Measurements from ENCODE around the gene S100A14.
"Not testable (repeated sequence)": the region's sequence is repeated elsewhere in the genome, so short reads cannot be mapped to it uniquely, and the experiment has no call there.

S100A14 gene

GRCh38 chr1:153648000-153648643 lies 32.0 kb upstream of the S100A14 start:
- peak overlapping the region; percentile 7; the same call in 1 of the 2 replicates for H3K27ac ChIP-seq

GRCh38 chr1:153647346-153647714 lies 31.2 kb upstream of the S100A14 start:
- TF ChIP-seq CTCF (IDR thresholded peaks at IDR 0.05) (no peak), ZFX (IDR thresholded peaks at IDR 0.05; ENCODE audit: borderline replicate concordance) (no peak)
- H3K27ac ChIP-seq: peak overlapping the region; percentile 22; the same call in 1 of the 2 replicates

More at GRCh38 chr1:153648000-153648643, 32.0 kb upstream of the S100A14 start:
- TF ChIP-seq CTCF (IDR thresholded peaks at IDR 0.05) (0 out of 2 replicates have a peak, but pooled peaks have one; percentile 3), ZFX (IDR thresholded peaks at IDR 0.05; ENCODE audit: borderline replicate concordance) (no peak)

GRCh38 chr1:153646672-153647345 lies 30.7 kb upstream of the S100A14 start:
- TF ChIP-seq ZFX (IDR thresholded peaks at IDR 0.05; ENCODE audit: borderline replicate concordance) (no peak), CTCF (IDR thresholded peaks at IDR 0.05) (no peak)
- peak overlapping the region; percentile 22; the same call in 1 of the 2 replicates for H3K27ac ChIP-seq

DNA sequence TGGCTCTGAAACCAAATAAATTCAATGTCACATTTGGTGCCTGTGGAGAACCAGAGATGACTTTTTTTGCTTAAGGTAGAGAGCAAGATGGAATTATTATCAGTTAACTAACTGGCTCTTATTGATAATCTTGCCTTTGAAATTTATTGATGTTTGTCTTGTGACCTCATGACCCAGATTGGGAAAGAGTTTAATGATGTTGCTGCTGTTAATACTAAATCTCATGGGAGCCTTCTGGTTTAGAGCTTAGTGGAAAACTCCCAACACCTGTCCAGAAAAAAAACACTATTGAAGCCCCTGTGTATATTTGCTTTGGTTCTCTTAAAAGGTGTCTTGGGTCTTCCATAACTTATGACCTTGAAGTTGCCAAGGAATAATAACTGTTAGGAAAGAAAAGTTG lies 27.7 kb upstream of the S100A14 start:
- no peak overlapping the region for H3K27ac ChIP-seq
- TF ChIP-seq ZFX (IDR thresholded peaks at IDR 0.05; ENCODE audit: borderline replicate concordance): no peak
- TF ChIP-seq CTCF (IDR thresholded peaks at IDR 0.05): no peak

- no peak overlapping the region for H3K27ac ChIP-seq
- TF ChIP-seq ZFX (IDR thresholded peaks at IDR 0.05; ENCODE audit: borderline replicate concordance): no peak
- TF ChIP-seq CTCF (IDR thresholded peaks at IDR 0.05): no peak
Measured at GRCh38 chr1:153643100-153643499, 27.0 kb upstream of the S100A14 start.

DNA sequence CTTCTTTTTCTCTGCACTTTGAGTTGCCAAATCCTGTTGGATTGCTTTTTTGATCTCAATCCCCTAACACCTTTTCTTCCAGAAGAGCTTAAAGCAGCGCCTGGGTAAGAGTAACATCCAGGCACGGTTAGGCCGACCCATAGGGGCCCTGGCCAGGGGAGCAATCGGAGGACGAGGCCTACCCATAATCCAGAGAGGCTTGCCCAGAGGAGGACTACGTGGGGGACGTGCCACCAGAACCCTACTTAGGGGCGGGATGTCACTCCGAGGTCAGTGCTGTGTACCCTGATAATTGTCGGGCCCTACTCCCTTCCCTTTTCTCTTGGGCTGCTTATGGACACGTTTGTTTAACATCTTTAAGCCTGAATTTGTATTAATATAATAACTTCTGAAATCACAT lies 26.0 kb upstream of the S100A14 start:
- no peak for TF ChIP-seq CTCF (IDR thresholded peaks at IDR 0.05)
- TF ChIP-seq ZFX (IDR thresholded peaks at IDR 0.05; ENCODE audit: borderline replicate concordance): no peak

DNA sequence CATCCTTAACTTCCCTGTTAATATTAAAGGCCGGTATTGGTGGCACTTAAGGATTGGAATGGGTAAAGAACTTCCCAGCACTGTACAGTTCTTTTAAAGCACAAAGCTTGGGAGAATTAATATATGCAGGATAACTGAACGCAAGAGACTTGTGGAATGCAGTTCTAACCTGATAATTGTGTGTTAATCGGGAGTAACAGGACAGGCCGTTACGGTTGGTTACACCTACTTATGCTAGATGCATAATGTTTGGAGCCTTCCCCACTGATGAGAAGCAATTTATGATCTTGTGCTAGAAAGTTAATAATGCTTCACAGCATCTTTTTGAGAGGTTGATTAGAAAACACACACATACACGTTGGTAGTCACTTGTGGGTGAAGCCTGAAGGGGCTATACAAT lies 24.7 kb upstream of the S100A14 start:
- no peak overlapping the region for H3K27ac ChIP-seq
- TF ChIP-seq CTCF (IDR thresholded peaks at IDR 0.05): no peak
- TF ChIP-seq ZFX (IDR thresholded peaks at IDR 0.05; ENCODE audit: borderline replicate concordance): no peak

More for the DNA sequence above, 26.0 kb upstream of the S100A14 start:
- no peak overlapping the region for H3K27ac ChIP-seq

DNA sequence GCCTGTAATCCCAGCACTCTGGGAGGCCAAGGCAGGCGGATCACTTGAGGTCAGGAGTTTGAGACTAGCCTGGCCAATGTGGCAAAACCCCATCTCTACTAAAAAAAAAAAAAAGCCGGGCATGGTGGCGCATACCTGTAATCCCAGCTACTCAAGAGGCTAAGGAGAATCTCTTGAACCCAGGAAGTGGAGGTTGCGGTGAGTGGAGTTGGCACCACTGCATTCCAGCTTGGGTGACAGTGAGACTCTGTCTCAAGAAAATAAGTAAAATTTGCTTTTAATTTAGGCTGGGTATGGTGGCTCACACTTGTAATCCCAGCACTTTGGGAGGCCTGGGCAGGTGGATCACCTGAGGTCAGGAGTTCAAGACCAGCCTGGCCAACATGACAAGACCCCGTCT lies 24.1 kb upstream of the S100A14 start:
- not testable (repeated sequence) for H3K27ac ChIP-seq

Data from 22Rv1 (cell line).